Fibroblast of skin of left biceps (primary cell): ENCODE data around the gene FCN2.
"Not testable (repeated sequence)": the region's sequence is repeated elsewhere in the genome, so short reads cannot be mapped to it uniquely, and the experiment has no call there.

Source experiments
- DNase-seq, 2 experiments: peaks; one replicate each; pipeline ENCODE4 v3.0.0-alpha.2; 2013; ENCODE audit warnings: low read depth in 2 of 2

The FCN2 gene

GRCh38 chr9:134847138-134847537 is 33.5 kb upstream of the FCN2 start:
- DNase-seq, result no peak

GRCh38 chr9:134847752-134848432 is 32.7 kb upstream of the FCN2 start:
- DNase-seq, result no peak

DNA sequence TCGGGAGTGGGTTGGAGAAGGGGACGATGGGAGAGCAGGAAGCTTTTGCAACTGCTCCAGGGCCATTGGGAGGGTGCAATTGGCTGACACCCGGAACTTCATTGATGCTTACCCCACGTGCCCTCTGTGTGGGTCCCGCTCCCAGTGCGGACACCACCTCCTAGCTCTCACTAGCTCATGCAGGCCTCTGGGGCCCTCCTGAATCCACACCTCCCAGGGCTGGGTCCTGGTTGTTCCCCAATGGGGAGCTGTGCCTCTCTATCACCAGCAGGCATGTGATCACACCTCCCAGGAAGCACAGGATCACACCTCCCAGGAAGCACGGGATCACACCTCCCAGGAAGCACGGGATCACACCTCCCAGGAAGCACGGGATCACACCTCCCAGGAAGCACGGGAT is 32.1 kb upstream of the FCN2 start:
- DNase-seq, result no peak

DNA sequence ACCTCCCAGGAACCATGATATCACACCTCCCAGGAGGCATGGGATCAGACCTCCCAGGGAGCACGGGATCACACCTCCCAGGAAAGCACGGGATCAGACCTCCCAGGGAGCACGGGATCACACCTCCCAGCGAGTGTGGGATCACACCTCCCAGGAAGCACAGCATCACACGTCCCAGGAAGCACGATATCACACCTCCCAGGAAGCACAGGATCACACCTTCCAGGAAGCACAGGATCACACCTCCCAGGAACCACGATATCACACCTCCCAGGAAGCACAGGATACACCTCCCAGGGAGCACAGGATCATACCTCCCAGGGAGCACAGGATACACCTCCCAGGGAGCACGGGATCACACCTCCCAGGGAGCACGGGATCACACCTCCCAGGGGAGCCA is 30.0 kb upstream of the FCN2 start:
- DNase-seq, result no peak

GRCh38 chr9:134851020-134851419 is 29.6 kb upstream of the FCN2 start:
- DNase-seq, result no peak

DNA sequence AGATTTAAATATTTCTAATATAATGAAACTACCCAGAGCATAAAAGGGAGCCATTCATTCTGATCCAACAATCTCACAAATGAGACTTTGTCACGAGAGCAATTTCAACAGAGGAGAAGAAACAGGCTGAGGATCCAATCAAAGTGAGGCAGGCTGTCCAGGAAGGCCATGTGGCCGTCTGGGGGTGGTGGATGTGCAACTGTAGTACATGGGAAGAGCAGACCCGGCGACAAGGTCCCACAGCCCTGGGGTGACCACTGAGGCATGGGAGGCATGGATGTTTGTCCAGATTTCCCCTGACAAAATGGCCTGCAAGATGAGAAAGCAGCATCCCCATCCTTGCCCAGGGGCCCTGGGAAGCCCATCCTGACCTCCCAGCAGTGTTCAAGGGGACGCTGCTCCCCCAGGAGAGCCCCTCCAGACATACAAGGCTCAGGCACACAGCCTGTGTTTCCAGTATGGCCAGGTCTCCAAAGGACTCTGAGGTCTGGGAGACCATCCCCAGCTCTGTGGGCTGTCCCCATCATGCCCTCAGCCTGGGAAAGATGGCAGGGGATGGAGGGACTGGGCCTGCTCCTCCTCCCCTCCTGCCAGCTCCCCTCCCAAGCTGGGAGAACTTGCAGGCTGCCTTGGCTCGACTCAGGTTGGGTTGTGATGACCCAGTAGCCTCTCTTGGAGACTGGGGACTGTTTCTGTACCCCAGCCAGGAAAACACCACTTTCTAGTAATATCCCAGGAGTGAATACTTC is 27.5 kb upstream of the FCN2 start:
- DNase-seq, result no peak

GRCh38 chr9:134853893-134854292 is 26.7 kb upstream of the FCN2 start:
- no peak for DNase-seq

GRCh38 chr9:134854541-134854981 is 26.0 kb upstream of the FCN2 start:
- DNase-seq, result no peak

DNA sequence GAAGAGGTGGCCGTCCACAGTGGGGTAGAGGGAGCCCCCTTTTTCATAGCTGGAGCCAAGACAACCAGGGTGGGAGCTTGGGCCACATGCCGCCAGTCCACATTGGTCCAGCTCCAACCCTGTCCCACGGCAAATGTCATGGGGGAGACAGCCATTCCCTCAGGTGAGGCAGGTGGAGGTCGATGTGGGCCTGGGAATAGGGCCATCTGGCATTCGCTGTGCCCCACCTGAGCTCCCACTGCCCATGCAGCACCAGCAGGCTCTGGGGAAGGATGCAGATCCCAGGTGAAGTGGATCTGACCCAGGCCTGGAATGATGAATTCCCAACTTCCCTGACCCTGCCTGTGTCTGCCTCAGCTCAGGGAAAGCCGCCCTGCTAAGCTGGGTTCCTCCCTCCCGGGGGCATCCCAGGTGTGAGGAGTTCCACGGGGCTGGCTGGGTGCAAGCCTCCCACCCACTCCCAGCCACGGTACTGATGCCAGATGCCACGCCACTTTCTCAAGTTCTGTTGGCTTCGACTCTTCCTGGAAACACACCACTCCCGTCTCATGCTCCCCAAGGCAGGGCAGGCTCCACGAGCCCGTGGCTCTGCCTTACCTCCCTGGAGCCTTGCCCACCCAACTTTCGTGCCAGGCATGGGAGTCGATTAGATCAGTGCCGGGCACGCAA is 25.2 kb upstream of the FCN2 start:
- no peak for DNase-seq

- DNase-seq, result no peak
Observed at GRCh38 chr9:134855900-134856377, 24.7 kb upstream of the FCN2 start.

DNA sequence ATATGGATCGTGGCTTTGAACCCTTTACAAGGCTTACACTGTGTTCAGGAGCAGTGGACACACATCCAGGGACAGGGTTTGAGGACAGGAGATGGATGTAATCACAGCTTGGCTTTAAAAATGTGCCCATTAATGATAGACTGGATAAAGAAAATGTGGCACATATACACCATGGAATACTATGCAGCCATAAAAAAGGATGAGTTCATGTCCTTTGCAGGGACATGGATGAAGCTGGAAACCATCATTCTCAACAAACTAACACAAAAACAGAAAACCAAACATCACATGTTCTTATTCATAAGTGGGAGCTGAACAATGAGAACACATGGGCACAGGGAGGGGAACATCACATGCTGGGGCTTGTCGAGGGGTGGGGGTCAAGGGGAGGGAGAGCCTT is 23.2 kb upstream of the FCN2 start:
- not testable (repeated sequence) for DNase-seq

- no peak for DNase-seq
Observed at GRCh38 chr9:134858051-134858841, 22.4 kb upstream of the FCN2 start.

- no peak for DNase-seq
Observed at GRCh38 chr9:134860510-134860909, 20.1 kb upstream of the FCN2 start.

DNA sequence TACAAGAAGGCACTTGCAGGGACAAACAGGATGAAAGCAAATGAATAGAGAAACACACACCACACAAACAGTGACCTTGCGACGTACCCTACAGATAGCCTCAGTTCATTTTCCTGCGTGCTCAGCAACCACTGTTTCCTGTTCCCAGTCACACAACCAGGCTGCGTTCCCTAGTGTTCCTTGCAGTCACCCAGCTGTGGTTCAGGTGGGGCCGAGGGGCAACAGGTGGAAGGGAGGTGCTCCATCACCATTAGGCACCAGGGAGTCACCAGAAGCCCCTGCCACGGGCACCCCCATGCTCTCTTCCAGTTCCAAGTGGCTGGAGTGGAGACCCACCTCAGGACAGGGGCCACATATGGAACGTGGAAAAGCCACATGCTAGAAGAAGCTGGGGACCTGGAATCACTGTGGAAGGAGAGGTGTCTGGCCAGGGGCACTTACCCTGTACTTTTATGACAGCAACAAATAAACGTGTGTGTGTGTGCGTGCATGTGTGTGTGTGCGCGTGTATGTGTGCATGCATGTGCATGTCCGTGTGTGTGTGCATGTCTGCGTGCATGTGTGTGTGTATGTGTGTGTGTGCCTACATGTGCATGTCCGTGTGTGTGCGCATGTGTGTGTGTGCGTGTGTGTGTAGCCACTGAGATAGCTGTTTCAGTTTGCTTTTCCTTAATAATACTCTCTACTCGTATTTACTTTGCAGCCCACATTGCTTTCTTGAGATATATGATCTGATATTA is 18.8 kb upstream of the FCN2 start:
- DNase-seq, result no peak

DNA sequence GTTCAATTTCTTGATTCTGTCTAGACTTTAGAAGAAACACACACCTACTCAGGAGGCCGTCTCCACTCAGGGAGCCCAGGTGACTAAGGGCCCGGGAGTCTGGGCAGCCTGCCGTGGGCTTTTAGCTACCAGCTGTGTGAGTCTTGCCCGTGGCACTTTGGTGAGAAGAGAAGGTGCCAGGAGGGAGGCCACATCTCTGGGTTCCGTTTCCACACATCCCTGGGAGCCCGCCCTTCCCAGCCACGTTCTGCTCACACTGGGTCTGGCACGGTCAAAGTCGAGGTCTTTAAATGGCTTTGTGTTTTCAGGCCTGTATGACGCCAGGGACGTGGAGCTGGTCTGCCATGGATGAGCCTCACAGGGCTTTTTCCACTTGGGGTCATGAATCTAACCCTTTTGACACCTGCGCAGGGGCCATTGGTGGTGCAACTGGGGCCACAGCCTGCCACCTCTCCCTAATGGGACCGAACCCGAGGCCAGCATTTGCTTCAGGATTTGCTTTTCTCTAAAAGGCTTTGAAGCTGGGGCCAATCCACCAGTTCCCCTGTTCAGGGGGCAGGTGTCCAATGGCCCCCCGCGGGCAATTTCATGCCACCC is 17.2 kb upstream of the FCN2 start:
- no peak for DNase-seq

DNA sequence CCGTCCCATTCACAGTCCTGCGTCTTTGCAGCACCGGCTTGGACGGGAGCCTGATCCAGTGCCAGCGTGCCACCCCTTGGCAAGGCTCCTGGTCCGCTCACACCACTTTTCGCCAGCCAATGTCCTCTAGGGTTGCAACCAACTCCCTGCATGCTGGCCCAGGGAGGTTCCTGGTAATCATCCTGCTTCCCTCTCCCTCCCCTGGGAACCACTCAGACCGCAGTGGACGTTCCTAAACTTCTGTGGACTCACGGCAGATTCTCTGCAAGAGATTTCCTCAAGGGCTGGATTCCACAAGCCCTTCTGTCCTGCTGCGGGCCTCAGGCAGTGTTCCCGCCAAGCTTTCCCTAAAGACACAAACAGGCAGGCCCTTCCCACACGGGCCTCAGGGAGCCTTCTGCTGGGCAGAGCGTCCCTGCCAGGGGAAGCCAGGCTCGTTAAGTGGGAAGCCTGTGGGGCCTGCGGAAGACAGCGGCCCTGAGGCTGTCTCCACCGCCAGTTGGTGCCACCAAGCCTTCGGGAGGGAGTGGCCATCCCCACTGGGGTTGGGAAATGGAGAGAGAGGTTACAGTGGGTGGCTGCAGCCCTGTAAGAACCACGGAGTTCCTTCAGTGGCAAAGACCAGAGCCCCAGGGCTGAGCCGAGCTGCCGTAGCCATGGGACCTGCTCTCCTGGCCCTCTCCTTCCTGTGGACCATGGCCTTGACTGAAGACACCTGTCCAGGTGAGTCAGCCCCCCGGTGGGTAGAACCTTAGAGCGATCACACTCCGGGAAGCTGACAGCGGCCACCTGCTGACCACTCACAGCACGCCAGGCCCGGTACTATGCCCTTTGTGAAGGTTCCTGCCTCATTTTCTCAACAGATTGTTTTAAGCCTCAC is 16.4 kb upstream of the FCN2 start:
- DNase-seq, result no peak

- DNase-seq, result no peak
Observed at GRCh38 chr9:134864821-134865190, 15.8 kb upstream of the FCN2 start.

DNA sequence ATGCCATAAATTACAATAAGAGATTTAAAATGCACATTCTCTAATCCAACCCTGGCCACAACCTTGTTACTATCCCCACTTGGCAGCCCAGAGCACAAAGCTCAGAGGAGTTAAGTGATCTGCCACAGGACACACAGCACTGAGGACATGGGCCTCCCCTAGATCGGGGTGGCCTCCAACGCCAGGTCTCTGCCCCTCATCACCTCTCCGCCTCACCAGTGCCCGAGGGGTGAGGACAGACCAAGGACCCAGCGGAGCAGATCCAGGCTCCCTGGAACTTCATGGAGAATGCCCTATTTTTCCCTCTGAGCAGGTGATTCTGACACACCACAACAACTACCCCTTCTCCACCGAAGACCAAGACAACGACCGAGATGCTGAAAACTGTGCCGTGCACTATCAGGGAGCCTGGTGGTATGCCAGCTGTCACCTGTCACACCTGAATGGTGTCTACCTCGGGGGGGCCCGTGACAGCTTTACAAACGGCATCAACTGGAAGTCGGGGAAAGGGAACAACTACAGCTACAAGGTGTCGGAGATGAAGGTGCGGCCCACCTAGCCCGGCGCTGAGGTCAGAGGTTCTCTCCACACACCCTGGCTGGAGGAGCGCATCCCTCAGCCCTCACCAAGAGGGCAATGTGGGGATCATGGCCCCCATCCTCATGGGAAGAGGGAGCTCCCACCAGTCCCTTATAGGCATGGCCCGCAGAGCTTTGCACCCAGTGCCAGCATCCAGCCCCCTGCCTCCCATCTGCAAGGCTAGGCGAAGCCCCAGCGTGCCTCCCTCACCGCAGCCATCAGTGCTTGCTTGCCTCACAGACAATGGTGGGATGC is 12.5 kb upstream of the FCN2 start:
- DNase-seq, result no peak
